Esophagus squamous epithelium (tissue), 4 donors: ENCODE data around the gene SARNP.

Experiments used
- CTCF ChIP-seq, 6 experiments: fragments of 450-650 bp in 4 of 6; fragments of 200-600 bp in 2 of 6; sonication (generic) in 2 of 6; IDR thresholded peaks; one replicate each; pipeline ENCODE4 v1.5.1; 2016 to 2019; ENCODE audit warnings: antibody characterized with exemption in 6 of 6, mild to moderate bottlenecking in 4 of 6, moderate library complexity in 4 of 6
- POLR2A ChIP-seq, 4 donors: fragments of 450-650 bp; IDR thresholded peaks; one replicate each; pipeline ENCODE4 v1.6.1; 2017; ENCODE audit warnings: antibody characterized with exemption in 4 of 4, mild to moderate bottlenecking in 4 of 4, moderate library complexity in 3 of 4

DNA sequence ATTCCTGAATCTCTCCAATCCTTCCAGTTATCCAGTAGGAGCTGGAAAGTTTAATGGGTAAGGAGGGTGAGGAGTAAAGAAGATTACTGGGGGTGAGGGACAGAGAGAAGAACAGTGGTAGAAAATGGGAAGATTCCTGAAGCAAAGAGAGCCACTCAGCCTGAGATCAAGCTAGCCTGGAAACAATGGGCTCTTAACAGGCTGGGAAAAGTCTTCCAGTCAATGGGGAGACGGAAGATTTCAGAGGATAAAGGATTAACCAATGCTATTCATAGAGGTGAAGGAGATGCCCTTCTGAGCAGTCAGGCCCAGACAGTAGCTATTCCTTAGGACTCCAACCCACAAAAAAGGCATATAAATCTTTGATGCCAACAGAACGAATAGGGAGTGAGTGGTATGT lies 59.8 kb downstream of the SARNP start:
- TF ChIP-seq CTCF (IDR thresholded peaks at IDR 0.05) (no peak), POLR2A (IDR thresholded peaks at IDR 0.05) (no peak)
